Vagina (tissue), 2 donors: ENCODE data around the gene USF3. TPM values are rescaled to one million over a fixed set of nuclear protein-coding genes. Genes with fewer than 3 reads are reported as not detected.

Experiments
- DNase-seq, 2 donors: peaks; one replicate each; pipeline ENCODE4 v3.0.0-alpha.2; 2017; ENCODE audit errors: extremely low spot score in 2 of 2
- H3K27ac ChIP-seq: fragments of 200-600 bp; sonication (generic); one replicate; pipeline ENCODE4 v1.5.1; 2019
- H3K27me3 ChIP-seq: fragments of 200-600 bp; sonication (generic); one replicate; pipeline ENCODE4 v1.5.1; 2019
- H3K36me3 ChIP-seq, 2 donors: fragments of 200-600 bp; sonication (generic); one replicate each; pipeline ENCODE4 v1.5.1; 2017 to 2019
- H3K4me1 ChIP-seq: fragments of 200-600 bp; sonication (generic); one replicate; pipeline ENCODE4 v1.5.1; 2019
- H3K4me3 ChIP-seq, 2 donors: fragments of 200-600 bp; sonication (generic); 1 replicate in 1 of 2; 2 replicates in 1 of 2; pipeline ENCODE4 v1.5.1; 2016 to 2019
- H3K9me3 ChIP-seq: fragments of 200-600 bp; sonication (generic); one replicate; pipeline ENCODE4 v1.5.1; 2019
- CTCF ChIP-seq, 3 experiments: fragments of 450-650 bp in 2 of 3; fragments of 200-600 bp in 1 of 3; sonication (generic) in 1 of 3; IDR thresholded peaks; one replicate each; pipeline ENCODE4 v1.5.1; 2017 to 2019; ENCODE audit warnings: antibody characterized with exemption in 3 of 3, mild to moderate bottlenecking in 2 of 3, moderate library complexity in 2 of 3
- POLR2A ChIP-seq, 2 donors: fragments of 450-650 bp; IDR thresholded peaks; one replicate each; pipeline ENCODE4 v1.6.1; 2017; ENCODE audit warnings: antibody characterized with exemption in 2 of 2, mild to moderate bottlenecking in 2 of 2, moderate library complexity in 2 of 2
- POLR2AphosphoS5 ChIP-seq, 2 donors: sonication (generic); formaldehyde crosslinking; IDR thresholded peaks; one replicate each; pipeline ENCODE4 v1.9.0; 2017; ENCODE audit warnings: antibody characterized with exemption in 2 of 2, mild to moderate bottlenecking in 2 of 2, low read depth in 1 of 2; ENCODE audit not compliant: insufficient read depth in 1 of 2
- intact Hi-C: fragments of 100-400 bp; cut with DNase I; formaldehyde crosslinking; loops from one replicate; pipeline ENCODE4 v1.15.1; 2023
- small RNA-seq: library from RNA; depleted of rRNA; stranded (forward); fragments of <200 nt; gene quantifications from one replicate; pipeline ENCODE3, GENCODE V24; 2016
- total RNA-seq: library from RNA; depleted of rRNA; stranded (reverse); fragments of >200 nt; gene quantifications from one replicate; pipeline ENCODE4 v1.2.3, GENCODE V29; 2016

Gene USF3
- total RNA-seq, 1 donor from 2014 or later: 19.2 TPM

DNA sequence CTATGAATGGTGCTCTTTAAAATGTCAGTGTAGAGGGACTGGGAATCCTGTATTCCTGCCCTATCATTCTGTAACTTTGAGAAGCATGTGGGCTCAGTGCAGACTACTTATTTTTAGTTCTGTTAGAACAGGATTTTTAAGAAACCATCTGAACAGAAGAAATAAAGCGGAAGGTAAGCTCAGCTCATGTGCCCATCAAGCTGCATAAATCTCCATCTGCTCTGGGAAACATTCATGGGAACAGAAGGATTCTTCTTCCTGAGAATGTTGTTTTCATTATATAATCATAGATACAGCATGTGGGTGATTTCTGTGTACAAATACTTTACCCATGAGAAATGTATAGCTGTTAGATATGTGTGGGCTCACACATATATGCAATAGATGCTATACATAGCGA lies 94.2 kb downstream of the USF3 start:
- no peaks in the 10 kb centered on the region for H3K9me3 ChIP-seq
- H3K27ac ChIP-seq: no peak overlapping the region
- no peak overlapping the region for H3K4me3 ChIP-seq
- DNase-seq: no peak
- intact Hi-C loops: no loop called here
- H3K27me3 ChIP-seq: no peaks in the 10 kb centered on the region
- TF ChIP-seq POLR2AphosphoS5 (IDR thresholded peaks at IDR 0.05; ENCODE audit: insufficient read depth in 1 of 2, low read depth in 1 of 2) (no peak), CTCF (IDR thresholded peaks at IDR 0.05) (no peak), POLR2A (IDR thresholded peaks at IDR 0.05) (no peak)
- no peaks in the 10 kb centered on the region for H3K36me3 ChIP-seq
- H3K4me1 ChIP-seq: no peaks in the 10 kb centered on the region

GRCh38 chr3:113601240-113601639 lies 95.2 kb downstream of the USF3 start:
- H3K36me3 ChIP-seq: no peaks in the 10 kb centered on the region
- no peak for DNase-seq
- intact Hi-C loops: no loop called here

GRCh38 chr3:113600418-113601182 lies 95.8 kb downstream of the USF3 start:
- Histone ChIP-seq H3K36me3 (no peaks in the 10 kb centered on the region), H3K27ac (no peak overlapping the region), H3K4me3 (no peak overlapping the region), H3K4me1 (no peaks in the 10 kb centered on the region), H3K27me3 (no peaks in the 10 kb centered on the region), H3K9me3 (no peaks in the 10 kb centered on the region)
- intact Hi-C loops: no loop called here
- no peak for DNase-seq
- TF ChIP-seq CTCF (IDR thresholded peaks at IDR 0.05): no peak
- TF ChIP-seq POLR2A (IDR thresholded peaks at IDR 0.05): no peak
- TF ChIP-seq POLR2AphosphoS5 (IDR thresholded peaks at IDR 0.05; ENCODE audit: insufficient read depth in 1 of 2, low read depth in 1 of 2): no peak

More at GRCh38 chr3:113601240-113601639, 95.2 kb downstream of the USF3 start:
- TF ChIP-seq CTCF (IDR thresholded peaks at IDR 0.05) (no peak), POLR2A (IDR thresholded peaks at IDR 0.05) (no peak), POLR2AphosphoS5 (IDR thresholded peaks at IDR 0.05; ENCODE audit: insufficient read depth in 1 of 2, low read depth in 1 of 2) (no peak)
- H3K4me1 ChIP-seq: no peaks in the 10 kb centered on the region
- no peaks in the 10 kb centered on the region for H3K27me3 ChIP-seq
- no peak overlapping the region for H3K27ac ChIP-seq
- no peaks in the 10 kb centered on the region for H3K9me3 ChIP-seq
- no peak overlapping the region for H3K4me3 ChIP-seq

Small RNAs within 50 kb of the gene (small RNA-seq; reads per million reads assigned to genes)
- not detected for gene RN7SL767P

Other genes starting within 250 kb of the USF3 start
- gene SPICE1, start 181.5 kb downstream of the USF3 start, total RNA-seq: 26.8 TPM
- 44.0 TPM for gene SIDT1, start 164.1 kb downstream of the USF3 start, total RNA-seq
- 90.1 TPM for gene NAA50, start 49.6 kb upstream of the USF3 start, total RNA-seq
- gene ATP6V1A, start 50.4 kb upstream of the USF3 start, total RNA-seq: 28.5 TPM
- 9.6 TPM for gene GRAMD1C, start 142.1 kb upstream of the USF3 start, total RNA-seq